HL-60 (cell line): ENCODE results near the gene SLC1A1.
"Not testable (repeated sequence)": the region's sequence is repeated elsewhere in the genome, so short reads cannot be mapped to it uniquely, and the experiment has no call there.

Experiments used
- GABPA ChIP-seq: IDR thresholded peaks from 2 replicates; pipeline ENCODE4 v1.6.1; 2012; ENCODE audit warnings: low read depth
- POLR2AphosphoS5 ChIP-seq: IDR thresholded peaks from 2 replicates; pipeline ENCODE4 v1.6.1; 2012; ENCODE audit warnings: low read depth
- TF ChIP-seq, protein P1 (sequence below): IDR thresholded peaks from one replicate; pipeline ENCODE4 v1.5.1; 2011; ENCODE audit warnings: low read length, control low read depth, inconsistent platforms; ENCODE audit not compliant: insufficient read depth
- TF ChIP-seq, protein P2 (sequence below): IDR thresholded peaks from 2 replicates; pipeline ENCODE4 v1.6.1; 2012; ENCODE audit warnings: low read depth; ENCODE audit not compliant: insufficient replicate concordance

- TF ChIP-seq, protein P1, sequence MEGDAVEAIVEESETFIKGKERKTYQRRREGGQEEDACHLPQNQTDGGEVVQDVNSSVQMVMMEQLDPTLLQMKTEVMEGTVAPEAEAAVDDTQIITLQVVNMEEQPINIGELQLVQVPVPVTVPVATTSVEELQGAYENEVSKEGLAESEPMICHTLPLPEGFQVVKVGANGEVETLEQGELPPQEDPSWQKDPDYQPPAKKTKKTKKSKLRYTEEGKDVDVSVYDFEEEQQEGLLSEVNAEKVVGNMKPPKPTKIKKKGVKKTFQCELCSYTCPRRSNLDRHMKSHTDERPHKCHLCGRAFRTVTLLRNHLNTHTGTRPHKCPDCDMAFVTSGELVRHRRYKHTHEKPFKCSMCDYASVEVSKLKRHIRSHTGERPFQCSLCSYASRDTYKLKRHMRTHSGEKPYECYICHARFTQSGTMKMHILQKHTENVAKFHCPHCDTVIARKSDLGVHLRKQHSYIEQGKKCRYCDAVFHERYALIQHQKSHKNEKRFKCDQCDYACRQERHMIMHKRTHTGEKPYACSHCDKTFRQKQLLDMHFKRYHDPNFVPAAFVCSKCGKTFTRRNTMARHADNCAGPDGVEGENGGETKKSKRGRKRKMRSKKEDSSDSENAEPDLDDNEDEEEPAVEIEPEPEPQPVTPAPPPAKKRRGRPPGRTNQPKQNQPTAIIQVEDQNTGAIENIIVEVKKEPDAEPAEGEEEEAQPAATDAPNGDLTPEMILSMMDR = not testable (repeated sequence)
- not testable (repeated sequence) for TF ChIP-seq POLR2AphosphoS5, GABPA
- TF ChIP-seq, protein P2, sequence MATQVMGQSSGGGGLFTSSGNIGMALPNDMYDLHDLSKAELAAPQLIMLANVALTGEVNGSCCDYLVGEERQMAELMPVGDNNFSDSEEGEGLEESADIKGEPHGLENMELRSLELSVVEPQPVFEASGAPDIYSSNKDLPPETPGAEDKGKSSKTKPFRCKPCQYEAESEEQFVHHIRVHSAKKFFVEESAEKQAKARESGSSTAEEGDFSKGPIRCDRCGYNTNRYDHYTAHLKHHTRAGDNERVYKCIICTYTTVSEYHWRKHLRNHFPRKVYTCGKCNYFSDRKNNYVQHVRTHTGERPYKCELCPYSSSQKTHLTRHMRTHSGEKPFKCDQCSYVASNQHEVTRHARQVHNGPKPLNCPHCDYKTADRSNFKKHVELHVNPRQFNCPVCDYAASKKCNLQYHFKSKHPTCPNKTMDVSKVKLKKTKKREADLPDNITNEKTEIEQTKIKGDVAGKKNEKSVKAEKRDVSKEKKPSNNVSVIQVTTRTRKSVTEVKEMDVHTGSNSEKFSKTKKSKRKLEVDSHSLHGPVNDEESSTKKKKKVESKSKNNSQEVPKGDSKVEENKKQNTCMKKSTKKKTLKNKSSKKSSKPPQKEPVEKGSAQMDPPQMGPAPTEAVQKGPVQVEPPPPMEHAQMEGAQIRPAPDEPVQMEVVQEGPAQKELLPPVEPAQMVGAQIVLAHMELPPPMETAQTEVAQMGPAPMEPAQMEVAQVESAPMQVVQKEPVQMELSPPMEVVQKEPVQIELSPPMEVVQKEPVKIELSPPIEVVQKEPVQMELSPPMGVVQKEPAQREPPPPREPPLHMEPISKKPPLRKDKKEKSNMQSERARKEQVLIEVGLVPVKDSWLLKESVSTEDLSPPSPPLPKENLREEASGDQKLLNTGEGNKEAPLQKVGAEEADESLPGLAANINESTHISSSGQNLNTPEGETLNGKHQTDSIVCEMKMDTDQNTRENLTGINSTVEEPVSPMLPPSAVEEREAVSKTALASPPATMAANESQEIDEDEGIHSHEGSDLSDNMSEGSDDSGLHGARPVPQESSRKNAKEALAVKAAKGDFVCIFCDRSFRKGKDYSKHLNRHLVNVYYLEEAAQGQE = not testable (repeated sequence)
Measured at GRCh38 chr9:4536196-4536595, 45.9 kb downstream of the SLC1A1 start.
